WI38 (cell line): ENCODE data around the gene GNL1.
"Not testable (repeated sequence)": the region's sequence is repeated elsewhere in the genome, so short reads cannot be mapped to it uniquely, and the experiment has no call there.

Experiments used
- H3K4me3 ChIP-seq: 2 replicates; pipeline ENCODE4 v1.5.1; 2011; ENCODE audit warnings: low read depth, mild to moderate bottlenecking, control low read depth, low read length
- TF ChIP-seq, protein P1 (sequence below): IDR thresholded peaks from 2 replicates; pipeline ENCODE4 v1.5.1; 2012; ENCODE audit warnings: low read depth, mild to moderate bottlenecking, control low read depth, low read length

GNL1 gene

GRCh38 chr6:30598912-30599624 lies 42.8 kb upstream of the GNL1 start:
- TF ChIP-seq, protein P1, sequence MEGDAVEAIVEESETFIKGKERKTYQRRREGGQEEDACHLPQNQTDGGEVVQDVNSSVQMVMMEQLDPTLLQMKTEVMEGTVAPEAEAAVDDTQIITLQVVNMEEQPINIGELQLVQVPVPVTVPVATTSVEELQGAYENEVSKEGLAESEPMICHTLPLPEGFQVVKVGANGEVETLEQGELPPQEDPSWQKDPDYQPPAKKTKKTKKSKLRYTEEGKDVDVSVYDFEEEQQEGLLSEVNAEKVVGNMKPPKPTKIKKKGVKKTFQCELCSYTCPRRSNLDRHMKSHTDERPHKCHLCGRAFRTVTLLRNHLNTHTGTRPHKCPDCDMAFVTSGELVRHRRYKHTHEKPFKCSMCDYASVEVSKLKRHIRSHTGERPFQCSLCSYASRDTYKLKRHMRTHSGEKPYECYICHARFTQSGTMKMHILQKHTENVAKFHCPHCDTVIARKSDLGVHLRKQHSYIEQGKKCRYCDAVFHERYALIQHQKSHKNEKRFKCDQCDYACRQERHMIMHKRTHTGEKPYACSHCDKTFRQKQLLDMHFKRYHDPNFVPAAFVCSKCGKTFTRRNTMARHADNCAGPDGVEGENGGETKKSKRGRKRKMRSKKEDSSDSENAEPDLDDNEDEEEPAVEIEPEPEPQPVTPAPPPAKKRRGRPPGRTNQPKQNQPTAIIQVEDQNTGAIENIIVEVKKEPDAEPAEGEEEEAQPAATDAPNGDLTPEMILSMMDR: no peak

GRCh38 chr6:30597315-30598144 lies 41.2 kb upstream of the GNL1 start:
- not testable (repeated sequence) for H3K4me3 ChIP-seq
- TF ChIP-seq, protein P1: peak; percentile 83

More at GRCh38 chr6:30598912-30599624, 42.8 kb upstream of the GNL1 start:
- H3K4me3 ChIP-seq: no peak overlapping the region

DNA sequence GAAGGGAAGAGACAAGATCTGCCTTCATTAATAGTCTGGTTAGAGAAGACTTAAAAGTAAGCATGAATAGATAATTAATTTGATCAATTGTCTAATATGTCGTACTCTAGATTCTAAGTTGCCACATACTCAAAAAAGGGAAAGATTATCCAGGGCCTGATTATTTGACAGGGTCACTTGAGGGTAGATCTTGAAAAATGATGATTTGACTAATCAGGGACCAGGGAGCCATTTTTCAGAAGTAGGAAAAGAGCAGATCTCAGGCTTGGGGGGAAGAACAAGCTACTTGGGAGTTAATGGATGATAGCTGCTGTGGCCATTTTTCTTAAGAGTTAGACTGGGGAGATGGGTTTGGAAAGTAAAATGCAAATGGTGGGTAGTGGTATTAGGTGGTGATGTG lies 36.0 kb upstream of the GNL1 start:
- TF ChIP-seq, protein P1: no peak
- H3K4me3 ChIP-seq: no peak overlapping the region

DNA sequence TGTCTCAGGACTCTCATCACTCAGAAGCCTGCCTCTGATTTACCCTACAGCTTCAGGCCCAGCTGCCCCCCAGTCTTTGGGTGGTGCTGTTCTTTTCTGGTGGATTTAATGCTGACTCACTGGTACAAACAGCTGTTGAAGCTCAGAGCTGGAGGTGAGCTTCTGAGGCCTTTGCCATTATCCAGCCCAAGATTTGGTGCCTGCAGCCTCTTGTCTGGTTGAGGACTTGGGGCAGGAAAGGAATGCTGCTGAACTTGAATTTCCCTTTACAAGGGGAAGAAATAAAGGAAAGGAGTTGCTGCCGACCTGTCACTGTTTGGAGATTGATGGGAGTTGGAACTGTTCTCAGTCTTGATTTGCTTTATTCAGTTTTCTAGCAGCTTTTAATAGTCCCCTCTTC lies 34.7 kb upstream of the GNL1 start:
- TF ChIP-seq, protein P1: no peak
- no peak overlapping the region for H3K4me3 ChIP-seq

- no peak overlapping the region for H3K4me3 ChIP-seq
- TF ChIP-seq, protein P1: no peak
Measured at GRCh38 chr6:30590509-30590908, 34.2 kb upstream of the GNL1 start.

DNA sequence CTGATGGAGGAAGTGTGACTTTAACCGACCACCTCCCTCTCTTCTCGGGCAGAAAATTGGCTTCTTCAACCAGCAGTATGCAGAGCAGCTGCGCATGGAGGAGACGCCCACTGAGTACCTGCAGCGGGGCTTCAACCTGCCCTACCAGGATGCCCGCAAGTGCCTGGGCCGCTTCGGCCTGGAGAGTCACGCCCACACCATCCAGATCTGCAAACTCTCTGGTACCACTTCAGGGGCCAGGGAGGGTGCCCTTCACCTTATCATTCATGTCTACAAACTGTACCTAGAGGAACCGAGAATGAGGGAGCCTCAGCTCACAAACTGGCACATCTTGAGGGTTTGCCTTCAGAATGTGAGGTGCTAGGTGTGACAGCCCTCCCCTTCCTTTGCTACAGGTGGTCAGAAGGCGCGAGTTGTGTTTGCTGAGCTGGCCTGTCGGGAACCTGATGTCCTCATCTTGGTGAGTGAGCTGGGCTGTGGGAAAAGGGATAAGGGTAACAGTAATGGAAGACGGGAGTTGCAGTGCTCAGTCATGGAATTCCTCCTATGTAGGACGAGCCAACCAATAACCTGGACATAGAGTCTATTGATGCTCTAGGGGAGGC lies 33.6 kb upstream of the GNL1 start:
- H3K4me3 ChIP-seq: no peak overlapping the region
- TF ChIP-seq, protein P1: no peak
